ENCODE results near the gene CALR3.
"Not testable (repeated sequence)": the region's sequence is repeated elsewhere in the genome, so short reads cannot be mapped to it uniquely, and the experiment has no call there.

The CALR3 gene

DNA sequence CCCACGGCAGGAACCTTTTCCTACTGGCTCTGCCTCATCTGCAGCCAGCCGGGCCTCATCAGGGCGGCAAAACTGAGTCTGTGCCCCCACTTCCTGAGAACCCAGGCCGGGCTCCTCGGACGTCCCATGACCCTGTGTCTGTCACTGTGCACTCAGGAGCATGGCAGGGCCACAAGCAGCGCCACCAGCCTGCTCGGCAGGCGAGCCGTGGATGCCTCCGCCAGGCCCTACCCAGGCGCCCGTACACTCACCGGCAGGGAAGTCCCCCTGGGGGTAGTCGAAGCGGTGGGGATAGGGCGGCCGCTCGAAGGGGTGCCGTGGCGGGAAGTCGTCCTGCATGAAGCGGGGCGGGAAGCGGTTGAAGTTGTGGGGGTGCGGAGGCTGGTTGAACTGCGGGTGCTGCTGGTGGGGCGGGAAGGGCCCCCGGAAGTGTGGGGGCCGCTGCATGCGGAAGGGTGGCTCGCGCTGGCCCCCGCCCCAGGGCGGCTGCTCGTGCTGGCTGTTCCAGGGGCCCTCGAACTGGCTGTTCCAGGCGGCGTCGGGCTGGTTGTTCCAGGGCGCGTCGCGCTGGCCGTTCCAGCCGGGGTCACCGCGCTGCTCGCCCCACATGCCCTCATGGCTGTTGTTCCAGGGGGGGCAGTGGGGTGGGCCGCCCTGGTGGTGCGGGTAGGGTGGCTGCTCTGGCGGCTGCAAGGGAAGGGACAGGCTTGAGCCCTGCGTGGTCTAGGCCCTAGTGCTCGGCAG lies 29.2 kb upstream of the CALR3 start:
- no peak for DNase-seq (ENCODE audit: low spot score)

DNA sequence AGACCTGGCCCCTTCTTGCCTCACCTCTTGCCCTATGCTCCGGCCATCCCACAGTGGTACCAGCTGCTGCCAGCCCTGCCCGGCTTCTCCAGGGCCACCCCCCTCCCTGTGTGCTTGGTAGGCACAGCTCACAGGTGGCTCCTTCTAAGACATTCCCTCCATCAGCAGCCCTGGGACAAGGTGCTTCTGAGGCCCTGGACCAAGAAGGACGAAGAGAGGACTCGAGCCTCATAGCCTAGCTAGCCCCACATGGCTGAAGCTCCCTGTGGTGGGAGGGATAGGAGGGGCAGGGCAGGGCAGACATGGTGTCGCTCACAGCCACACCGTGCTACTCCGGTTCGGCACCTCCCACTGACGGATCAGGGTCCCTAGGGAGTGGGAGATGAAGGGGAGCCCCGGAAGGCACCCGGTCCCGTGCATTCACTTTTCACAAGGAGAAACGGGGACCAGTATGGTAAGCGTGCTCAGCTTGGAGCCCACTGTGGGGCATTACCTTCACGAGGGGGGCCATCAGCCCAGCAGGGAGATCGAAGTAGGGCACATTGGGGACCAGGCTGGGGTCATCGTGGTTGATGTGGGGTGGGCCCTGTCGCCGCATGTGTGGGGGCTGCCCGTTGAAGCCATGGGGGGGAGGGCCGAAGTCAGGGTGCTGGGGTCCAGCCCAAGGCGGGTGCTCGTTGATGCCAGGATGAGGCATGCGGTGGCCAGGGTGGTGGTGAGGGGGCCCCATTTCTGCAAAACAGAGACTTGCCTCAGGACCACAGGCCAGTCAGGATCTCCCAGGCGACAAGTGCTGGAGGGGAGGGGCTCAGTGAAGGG lies 26.8 kb upstream of the CALR3 start:
- no peak for DNase-seq (ENCODE audit: low spot score)

- DNase-seq (ENCODE audit: low spot score), result no peak
Measured at GRCh38 chr19:16521715-16522289, 25.8 kb upstream of the CALR3 start.

- no peak for DNase-seq (ENCODE audit: low spot score)
Measured at GRCh38 chr19:16520986-16521624, 25.1 kb upstream of the CALR3 start.

DNA sequence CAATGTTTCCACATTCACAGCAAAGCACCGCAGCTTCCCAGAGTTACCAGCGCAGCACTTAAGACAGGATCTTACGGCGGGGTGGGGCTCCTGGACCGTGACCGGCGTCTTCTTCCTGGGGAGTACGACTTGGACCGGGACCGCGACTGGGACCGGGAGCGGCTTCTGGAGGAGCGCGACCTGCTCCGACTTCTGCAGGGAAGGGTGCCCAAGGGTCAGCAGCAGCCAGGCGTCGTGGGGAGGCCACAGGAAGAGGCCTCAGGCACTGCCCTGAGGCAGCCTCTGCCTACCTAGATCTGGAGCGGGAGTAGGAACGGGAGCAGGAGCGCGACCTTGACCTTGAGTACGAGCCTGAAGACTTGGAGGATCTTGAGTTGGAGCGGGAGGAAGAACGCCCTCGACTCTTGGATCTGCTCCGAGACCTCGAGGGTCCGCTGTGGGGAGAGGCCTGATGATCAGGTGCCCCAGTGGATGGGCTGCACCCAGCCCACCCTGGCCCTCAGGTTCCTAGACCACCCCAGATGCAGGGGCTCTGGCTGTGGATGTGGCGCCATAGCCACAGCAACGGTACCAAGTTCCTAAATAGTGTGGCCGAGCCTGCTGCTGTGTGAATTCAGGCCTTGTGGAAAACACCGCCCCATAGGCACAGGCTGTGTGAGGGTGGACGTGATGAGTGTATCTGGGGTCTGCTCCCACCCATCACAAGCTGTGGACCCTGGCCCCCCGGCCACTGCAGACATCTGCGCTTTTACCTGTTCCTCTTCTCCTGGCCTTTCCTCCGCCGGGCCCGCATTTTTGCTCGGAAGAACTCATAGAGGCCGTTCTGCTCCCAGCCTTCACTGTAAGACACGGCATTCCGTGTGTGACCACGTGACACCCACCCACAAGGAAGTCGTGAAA lies 24.4 kb upstream of the CALR3 start:
- DNase-seq (ENCODE audit: low spot score), result no peak

DNA sequence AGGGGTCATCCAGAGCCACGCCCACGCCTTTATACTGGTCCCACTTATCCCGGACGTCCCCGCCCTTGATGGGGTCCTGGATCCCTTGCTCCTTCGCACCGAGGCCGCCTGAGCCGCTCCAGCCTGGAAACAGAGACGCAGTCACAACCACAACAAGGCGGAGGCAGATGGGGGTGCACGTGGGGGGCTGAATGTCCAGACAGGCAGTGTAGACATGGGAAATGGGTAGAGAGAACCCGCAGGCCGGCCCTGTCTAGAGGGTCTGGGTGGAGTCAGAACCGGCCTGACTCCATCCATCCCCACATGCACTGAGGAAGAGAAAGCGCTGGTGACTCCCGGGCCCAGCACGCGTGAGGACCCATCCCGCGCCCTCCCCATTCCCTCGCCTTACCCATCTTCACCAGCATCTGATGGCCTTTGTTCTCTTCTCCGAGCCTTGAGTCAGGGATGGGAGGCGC lies 23.3 kb upstream of the CALR3 start:
- DNase-seq (ENCODE audit: low spot score), result no peak

DNA sequence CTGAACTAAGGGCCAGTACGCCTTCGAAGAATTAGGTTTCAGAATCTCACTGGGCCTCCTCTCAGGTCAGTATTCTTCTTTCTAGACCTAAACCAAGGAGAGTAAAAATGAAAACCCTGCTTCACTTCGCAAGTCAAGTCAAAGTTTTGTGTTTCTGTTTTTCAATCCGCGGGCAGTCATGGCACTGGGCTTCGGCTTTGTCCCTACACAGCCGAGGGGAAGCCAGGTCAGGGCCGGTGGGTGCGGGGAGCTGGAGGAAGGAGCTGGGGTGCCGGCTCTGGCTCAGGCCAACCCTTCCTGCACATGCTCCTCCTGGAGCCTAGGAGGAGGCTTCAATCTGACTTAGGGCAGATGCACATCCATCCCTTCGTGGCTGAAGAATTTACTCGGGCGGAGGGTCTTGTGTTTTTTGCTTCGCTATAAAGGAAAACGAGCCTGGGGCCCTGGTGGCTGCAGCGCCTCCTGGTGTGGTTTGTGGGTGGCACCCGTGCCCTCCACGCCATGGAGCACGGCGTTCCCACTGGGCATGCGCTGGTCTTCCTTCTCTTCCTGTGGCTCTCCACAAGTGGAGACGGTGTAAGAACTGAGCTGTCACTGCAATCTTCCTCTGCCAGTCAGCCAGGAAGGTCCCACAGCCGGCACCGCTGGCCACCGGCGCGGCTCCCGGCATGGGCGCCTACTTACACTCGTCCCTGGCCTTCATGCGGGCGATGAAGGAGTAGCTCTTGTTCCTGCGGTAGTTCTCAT lies 22.7 kb upstream of the CALR3 start:
- DNase-seq (ENCODE audit: low spot score), result no peak

DNA sequence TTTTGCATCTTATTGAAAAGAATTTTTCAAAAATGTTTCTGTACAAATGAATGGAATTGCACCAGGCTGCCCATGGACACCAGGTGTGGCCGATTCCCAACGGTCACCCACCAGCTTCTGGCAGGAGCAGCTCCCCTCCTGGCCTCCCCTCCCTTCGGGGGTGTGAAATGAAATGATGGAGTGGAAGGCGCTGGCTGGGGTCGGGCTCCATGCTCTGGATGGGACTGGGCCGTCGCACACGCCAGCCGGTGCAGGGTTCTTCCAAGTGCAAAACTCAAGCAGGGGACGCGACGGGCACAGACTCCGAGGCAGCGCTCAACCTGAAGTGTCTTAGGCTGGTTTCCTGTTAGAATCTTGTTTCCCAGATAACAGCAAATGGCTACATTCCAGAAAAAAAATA lies 22.1 kb upstream of the CALR3 start:
- DNase-seq (ENCODE audit: low spot score), result no peak

GRCh38 chr19:16516923-16517610 lies 21.1 kb upstream of the CALR3 start:
- DNase-seq (ENCODE audit: low spot score), result no peak

DNA sequence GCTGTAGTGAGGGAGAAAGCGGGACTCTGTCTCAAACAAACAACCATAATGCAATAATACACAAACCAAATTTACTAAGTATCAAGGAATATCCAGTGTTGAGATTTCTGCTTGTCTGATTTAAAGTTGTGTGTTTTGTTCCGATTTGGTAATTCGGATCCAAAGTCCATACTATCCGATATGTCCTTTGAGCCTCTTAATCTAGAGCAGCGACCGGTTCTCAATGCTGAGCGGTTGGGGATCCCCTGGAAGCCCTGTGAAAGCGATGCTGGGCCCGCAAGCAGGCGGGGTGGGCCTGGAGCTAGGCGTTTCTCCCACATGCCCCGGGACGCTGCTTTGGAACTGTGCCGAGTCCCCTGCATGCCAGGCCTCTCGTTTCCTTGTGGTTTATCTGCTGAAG lies 20.4 kb upstream of the CALR3 start:
- no peak for DNase-seq (ENCODE audit: low spot score)

DNA sequence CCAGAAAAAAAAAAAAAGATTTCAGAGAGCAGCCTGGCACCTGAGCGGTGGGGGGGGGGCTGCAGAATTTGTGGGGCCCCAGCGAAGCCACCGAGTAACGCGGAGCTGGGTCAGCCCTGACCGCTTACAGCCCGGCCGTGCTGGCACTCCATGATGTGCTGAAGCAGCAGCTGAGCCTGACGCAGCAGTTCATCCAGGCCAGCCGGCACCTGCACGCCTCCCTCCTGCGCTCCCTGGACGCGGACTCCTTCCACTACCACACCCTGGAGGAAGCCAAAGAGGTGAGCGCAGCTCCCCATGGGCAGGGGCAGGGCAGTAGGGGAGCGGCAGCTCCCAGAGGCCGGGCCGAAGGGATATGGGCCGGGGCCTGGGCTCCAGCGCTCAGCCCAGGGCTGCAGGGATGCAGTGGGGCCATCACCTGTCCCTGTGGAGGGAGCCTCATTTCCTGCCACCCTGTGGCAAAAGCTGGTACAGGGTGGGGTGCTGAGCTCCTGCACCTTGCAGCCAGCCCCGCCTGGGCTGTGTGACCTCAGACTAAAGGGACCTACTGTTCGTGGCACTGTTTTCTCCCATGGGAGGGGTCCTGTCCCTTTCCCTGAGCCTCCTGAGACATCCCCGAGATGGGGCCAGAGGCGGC lies 18.5 kb upstream of the CALR3 start:
- DNase-seq (ENCODE audit: low spot score), result no peak

- not testable (repeated sequence) for DNase-seq (ENCODE audit: low spot score)
Measured at GRCh38 chr19:16512611-16513010, 16.6 kb upstream of the CALR3 start.

GRCh38 chr19:16509141-16510061 lies 13.4 kb upstream of the CALR3 start:
- DNase-seq (ENCODE audit: low spot score), result no peak

- no peak for DNase-seq (ENCODE audit: low spot score)
Measured at GRCh38 chr19:16508546-16508945, 12.6 kb upstream of the CALR3 start.

DNA sequence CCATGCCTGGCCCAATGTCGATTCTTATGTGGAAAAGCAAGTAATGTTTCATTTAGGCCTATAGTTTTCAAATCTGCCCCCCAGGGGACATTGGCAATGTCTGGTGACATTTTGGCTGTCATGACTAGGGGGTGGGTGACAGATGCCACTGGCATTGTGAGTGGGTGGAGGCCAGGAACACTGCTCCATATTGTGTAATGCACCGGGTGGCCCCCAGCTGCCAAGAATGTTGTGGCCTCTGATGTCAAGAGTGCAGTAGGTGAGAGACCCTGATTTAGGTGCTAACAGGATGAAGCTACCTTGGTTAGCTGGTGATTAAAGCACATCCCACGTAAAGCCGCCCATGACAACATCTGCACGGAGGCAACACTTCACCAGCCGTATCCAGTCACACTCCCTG lies 11.0 kb upstream of the CALR3 start:
- no peak for DNase-seq (ENCODE audit: low spot score)

DNA sequence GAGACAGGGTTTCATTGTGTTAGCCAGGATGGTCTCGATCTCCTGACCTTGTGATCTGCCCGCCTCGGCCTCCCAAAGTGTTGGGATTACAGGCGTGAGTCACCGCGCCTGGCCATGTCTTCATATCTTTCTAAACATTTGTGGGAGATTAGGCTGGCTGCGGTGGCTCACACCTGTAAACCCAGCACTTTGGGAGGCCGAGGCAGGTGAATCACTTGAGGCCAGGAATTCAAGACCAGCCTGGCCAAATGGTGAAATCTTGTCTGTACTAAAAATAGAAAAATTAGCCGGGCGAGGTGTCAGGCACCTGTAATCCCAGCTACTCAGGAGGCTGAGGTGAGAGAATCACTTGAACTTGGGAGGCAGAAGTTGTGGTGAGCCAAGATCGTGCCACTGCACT lies 10.2 kb upstream of the CALR3 start:
- DNase-seq (ENCODE audit: low spot score), result not testable (repeated sequence)

DNA sequence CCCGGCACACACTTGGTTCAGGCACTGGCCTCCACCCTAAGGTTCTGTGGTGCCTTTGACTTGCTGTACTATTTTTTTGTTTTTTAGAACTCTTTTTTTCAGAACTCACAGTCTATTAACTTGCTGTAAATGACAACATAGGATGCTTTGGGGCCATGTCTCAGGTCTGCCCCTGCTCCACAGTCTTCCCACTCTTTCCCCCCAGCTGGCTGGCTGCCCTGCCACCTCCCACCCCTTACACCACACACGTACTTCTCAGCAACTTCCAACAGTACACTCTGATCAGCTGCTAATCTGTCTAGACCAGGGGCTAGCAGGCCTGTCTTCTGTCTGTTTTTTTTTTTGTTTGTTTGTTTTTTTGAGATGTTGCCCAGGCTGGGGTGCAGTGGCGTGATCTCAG lies 8.3 kb upstream of the CALR3 start:
- no peak for DNase-seq (ENCODE audit: low spot score)

- DNase-seq (ENCODE audit: low spot score), result no peak
Measured at GRCh38 chr19:16497837-16498236, 1.9 kb upstream of the CALR3 start.

GRCh38 chr19:16497042-16497441 lies 1.1 kb upstream of the CALR3 start:
- no peak for DNase-seq (ENCODE audit: low spot score)
